CD14-positive monocyte (primary cell): ENCODE results near the gene PPP1R15B. TPM values are rescaled to one million over a fixed set of nuclear protein-coding genes. Genes with fewer than 3 reads are reported as not detected.

Experiments used
- DNase-seq, 3 donors: peaks; one replicate each; pipeline ENCODE4 v3.0.0-alpha.2; 2011 to 2022
- H2AFZ ChIP-seq: 2 replicates; pipeline ENCODE4 v1.6.0; 2012; ENCODE audit warnings: mild to moderate bottlenecking, low read depth, low read length, inconsistent platforms; ENCODE audit not compliant: insufficient read depth, poor library complexity, severe bottlenecking
- H3K27ac ChIP-seq, 2 donors: 1 replicate in 1 of 2; 2 replicates in 1 of 2; pipeline ENCODE4 v1.5.1; 2012 to 2013; ENCODE audit warnings: low read length in 2 of 2, control low read depth in 1 of 2, inconsistent platforms in 1 of 2, low read depth in 1 of 2, mild to moderate bottlenecking in 1 of 2
- H3K27me3 ChIP-seq, 2 donors: one replicate each; pipeline versions ENCODE4 v1.6.0 to v1.6.1; 2011 to 2013; ENCODE audit warnings: low read length in 2 of 2; ENCODE audit not compliant: control insufficient read depth in 2 of 2, insufficient read depth in 2 of 2
- H3K36me3 ChIP-seq, 2 donors: replicated peaks in 1 of 2; 1 replicate in 1 of 2; 2 replicates in 1 of 2; pipeline versions ENCODE4 v1.5.1 to v1.6.1; 2012 to 2013; ENCODE audit warnings: low read length in 2 of 2, control low read depth in 1 of 2, inconsistent platforms in 1 of 2, mild to moderate bottlenecking in 1 of 2; ENCODE audit not compliant: insufficient read depth in 2 of 2, control insufficient read depth in 1 of 2
- H3K4me1 ChIP-seq, 2 donors: 1 replicate in 1 of 2; 2 replicates in 1 of 2; pipeline versions ENCODE4 v1.5.1 to v1.6.1; 2012 to 2013; ENCODE audit warnings: low read length in 2 of 2, control low read depth in 1 of 2, inconsistent platforms in 1 of 2, mild to moderate bottlenecking in 1 of 2, moderate library complexity in 1 of 2; ENCODE audit not compliant: insufficient read depth in 2 of 2, control insufficient read depth in 1 of 2
- H3K4me2 ChIP-seq: replicated peaks from 2 replicates; pipeline ENCODE3; 2012; ENCODE audit warnings: low read length, moderate library complexity, mild to moderate bottlenecking; ENCODE audit not compliant: poor library complexity, severe bottlenecking; ENCODE audit errors: extremely low read depth
- H3K4me3 ChIP-seq, 3 experiments: fragments of 200-600 bp in 1 of 3; sonication (generic) in 1 of 3; replicated peaks in 1 of 3; 1 replicate in 2 of 3; 2 replicates in 1 of 3; pipeline ENCODE4 v1.5.1; 2011 to 2013; ENCODE audit warnings: low read length in 3 of 3, mild to moderate bottlenecking in 3 of 3, control low read depth in 2 of 3, low read depth in 2 of 3, inconsistent platforms in 1 of 3, moderate library complexity in 1 of 3
- H3K79me2 ChIP-seq: 2 replicates; pipeline ENCODE4 v1.6.0; 2012; ENCODE audit warnings: mild to moderate bottlenecking, control low read depth, inconsistent platforms, low read length, moderate library complexity; ENCODE audit not compliant: insufficient read depth
- H3K9ac ChIP-seq: 2 replicates; pipeline ENCODE4 v1.6.0; 2017; ENCODE audit warnings: low read length, mild to moderate bottlenecking; ENCODE audit not compliant: insufficient read depth, poor library complexity, severe bottlenecking
- H3K9me3 ChIP-seq, 2 donors: replicated peaks in 1 of 2; 1 replicate in 1 of 2; 2 replicates in 1 of 2; pipeline versions ENCODE4 v1.5.1 to v1.6.1; 2012 to 2013; ENCODE audit warnings: low read length in 2 of 2, control low read depth in 1 of 2; ENCODE audit not compliant: control insufficient read depth in 1 of 2, insufficient read depth in 1 of 2
- H4K20me1 ChIP-seq: 2 replicates; pipeline ENCODE4 v1.6.0; 2012; ENCODE audit warnings: mild to moderate bottlenecking, low read length, control low read depth, moderate library complexity; ENCODE audit not compliant: insufficient read depth
- H3K27ac Mint-ChIP-seq, 7 donors: one replicate each; pipeline ENCODE4 v1.8.0; 2020; ENCODE audit warnings: mild to moderate bottlenecking in 7 of 7, mixed read lengths in 7 of 7, moderate library complexity in 6 of 7, inconsistent platforms in 2 of 7
- H3K27me3 Mint-ChIP-seq, 3 donors: one replicate each; pipeline ENCODE4 v1.8.0; 2021 to 2022; ENCODE audit warnings: low read depth in 3 of 3, mild to moderate bottlenecking in 3 of 3, mixed read lengths in 3 of 3, moderate library complexity in 3 of 3, inconsistent platforms in 1 of 3
- H3K36me3 Mint-ChIP-seq, 2 donors: one replicate each; pipeline ENCODE4 v1.8.0; 2020; ENCODE audit warnings: mixed read lengths in 2 of 2, inconsistent platforms in 1 of 2, mild to moderate bottlenecking in 1 of 2
- H3K4me1 Mint-ChIP-seq: one replicate; pipeline ENCODE4 v1.8.0; 2020; ENCODE audit warnings: mild to moderate bottlenecking, mixed read lengths
- H3K4me3 Mint-ChIP-seq, 2 donors: one replicate each; pipeline ENCODE4 v1.8.0; 2020; ENCODE audit warnings: mild to moderate bottlenecking in 2 of 2, mixed read lengths in 2 of 2, moderate library complexity in 1 of 2
- H3K9me3 Mint-ChIP-seq, 7 donors: one replicate each; pipeline ENCODE4 v1.8.0; 2020 to 2022; ENCODE audit warnings: mixed read lengths in 7 of 7, mild to moderate bottlenecking in 6 of 7, moderate library complexity in 6 of 7, inconsistent platforms in 2 of 7
- WGBS: methylation state at CpG from one replicate; pipeline ENCODE4 v1.1.5; 2013; ENCODE audit warnings: missing lambda C conversion rate; ENCODE audit not compliant: insufficient coverage; 5-methylcytosine and 5-hydroxymethylcytosine counted together
- intact Hi-C, 2 donors: fragments of 100-400 bp; cut with micrococcal nuclease; formaldehyde crosslinking; loops; one replicate each; pipeline versions ENCODE4 v1.15.0 to v1.15.1; 2023
- polyA plus RNA-seq, 3 donors: library from polyadenylated mRNA; depleted of rRNA in 1 of 3; unstranded in 2 of 3; stranded (reverse) in 1 of 3; fragments of 300-500 nt in 2 of 3; fragments of >200 nt in 1 of 3; fragmentation: Illumina TruSeq in 2 of 3; gene quantifications; 1 replicate in 2 of 3; 2 replicates in 1 of 3; pipeline ENCODE4 v1.2.3, GENCODE V29; 2012 to 2021
- TF ChIP-seq, protein P1 (sequence below): fragments of 200-600 bp; IDR thresholded peaks from one replicate; pipeline ENCODE4 v1.8.0; 2022; ENCODE audit warnings: antibody characterized with exemption, mild to moderate bottlenecking

Gene PPP1R15B
- polyA plus RNA-seq, 3 donors: 31.1 to 117 (median 31.8) TPM

DNA sequence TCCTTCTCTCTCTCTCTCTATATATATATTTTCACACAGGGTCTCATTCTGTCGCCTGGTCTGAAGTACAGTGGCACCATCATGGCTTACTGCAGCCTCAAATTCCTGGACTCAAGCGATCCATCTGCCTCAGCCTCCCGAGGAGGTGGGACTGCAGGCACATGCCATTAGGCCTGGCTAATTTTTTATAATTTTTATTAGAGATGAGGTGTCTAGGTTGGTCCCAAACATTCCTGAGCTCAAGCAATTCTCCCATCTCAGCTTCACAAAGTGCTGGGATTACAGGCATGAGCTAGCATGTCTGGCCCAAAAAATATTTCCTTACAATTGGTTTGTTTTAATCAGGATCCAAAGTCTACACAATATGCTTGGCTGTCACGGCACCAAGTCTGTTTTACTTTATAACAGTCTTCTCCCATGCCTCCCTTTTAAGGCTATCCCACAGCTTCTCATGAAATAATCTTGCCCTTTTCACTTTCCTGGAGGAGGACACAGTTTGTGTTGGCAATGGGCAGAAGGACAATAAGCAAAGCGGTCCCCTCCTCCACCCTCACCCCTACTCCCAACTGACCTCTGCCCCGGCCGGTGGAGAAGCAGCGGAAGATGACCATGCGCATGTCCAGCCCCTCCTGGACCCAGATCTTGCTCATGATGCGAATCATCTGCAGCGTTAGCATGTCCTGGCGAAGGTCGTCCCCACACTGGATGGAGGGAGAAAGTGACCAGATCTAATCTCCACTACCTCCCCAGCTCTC, 28.2 kb upstream of the PPP1R15B start:
- no peaks in the 10 kb centered on the region for H3K27me3 ChIP-seq
- no peak overlapping the region for H3K4me2 ChIP-seq
- no peak overlapping the region for H3K4me3 Mint-ChIP-seq
- H3K36me3 Mint-ChIP-seq: peaks cover 32 to 38% of the 10 kb centered on the region in 2 donors
- H4K20me1 ChIP-seq: no peaks in the 10 kb centered on the region
- H3K9ac ChIP-seq: no peak overlapping the region
- H2AFZ ChIP-seq: no peak overlapping the region
- TF ChIP-seq, protein P1, sequence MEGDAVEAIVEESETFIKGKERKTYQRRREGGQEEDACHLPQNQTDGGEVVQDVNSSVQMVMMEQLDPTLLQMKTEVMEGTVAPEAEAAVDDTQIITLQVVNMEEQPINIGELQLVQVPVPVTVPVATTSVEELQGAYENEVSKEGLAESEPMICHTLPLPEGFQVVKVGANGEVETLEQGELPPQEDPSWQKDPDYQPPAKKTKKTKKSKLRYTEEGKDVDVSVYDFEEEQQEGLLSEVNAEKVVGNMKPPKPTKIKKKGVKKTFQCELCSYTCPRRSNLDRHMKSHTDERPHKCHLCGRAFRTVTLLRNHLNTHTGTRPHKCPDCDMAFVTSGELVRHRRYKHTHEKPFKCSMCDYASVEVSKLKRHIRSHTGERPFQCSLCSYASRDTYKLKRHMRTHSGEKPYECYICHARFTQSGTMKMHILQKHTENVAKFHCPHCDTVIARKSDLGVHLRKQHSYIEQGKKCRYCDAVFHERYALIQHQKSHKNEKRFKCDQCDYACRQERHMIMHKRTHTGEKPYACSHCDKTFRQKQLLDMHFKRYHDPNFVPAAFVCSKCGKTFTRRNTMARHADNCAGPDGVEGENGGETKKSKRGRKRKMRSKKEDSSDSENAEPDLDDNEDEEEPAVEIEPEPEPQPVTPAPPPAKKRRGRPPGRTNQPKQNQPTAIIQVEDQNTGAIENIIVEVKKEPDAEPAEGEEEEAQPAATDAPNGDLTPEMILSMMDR: no peak
- H3K4me3 ChIP-seq: no peak overlapping the region
- H3K79me2 ChIP-seq: no peaks in the 10 kb centered on the region
- 95% methylated on average over 4 of the region's 13 CpGs for WGBS
- intact Hi-C loops: no loop called here
- peaks cover 16% of the 10 kb centered on the region for H3K4me1 Mint-ChIP-seq
- H3K27me3 Mint-ChIP-seq: peaks cover 0 to 4% (median 1%) of the 10 kb centered on the region in 3 donors
- no peak for DNase-seq
- peaks cover 6 to 26% of the 10 kb centered on the region in 2 donors for H3K36me3 ChIP-seq
- no peaks in the 10 kb centered on the region for H3K9me3 ChIP-seq
- H3K27ac Mint-ChIP-seq: no peak overlapping the region
- peaks cover 14 to 15% of the 10 kb centered on the region in 2 donors for H3K4me1 ChIP-seq
- H3K27ac ChIP-seq: no peak overlapping the region
- no peaks in the 10 kb centered on the region for H3K9me3 Mint-ChIP-seq

GRCh38 chr1:204438628-204439027, 27.0 kb upstream of the PPP1R15B start:
- DNase-seq: no peak
- Histone ChIP-seq H3K27ac (no peak overlapping the region), H3K9ac (no peak overlapping the region), H3K27me3 (no peaks in the 10 kb centered on the region), H3K4me3 (no peak overlapping the region), H3K9me3 (no peaks in the 10 kb centered on the region), H2AFZ (no peak overlapping the region), H3K79me2 (no peaks in the 10 kb centered on the region), H3K36me3 (peaks cover 6 to 22% of the 10 kb centered on the region in 2 donors), H3K4me2 (no peak overlapping the region), H3K4me1 (peaks cover 15 to 20% of the 10 kb centered on the region in 2 donors), H4K20me1 (no peaks in the 10 kb centered on the region)
- H3K4me3 Mint-ChIP-seq: no peak overlapping the region
- peaks cover 31 to 35% of the 10 kb centered on the region in 2 donors for H3K36me3 Mint-ChIP-seq
- 100% methylated on average over 1 of the region's 7 CpGs for WGBS
- H3K27me3 Mint-ChIP-seq: peaks cover 0 to 8% (median 1%) of the 10 kb centered on the region in 3 donors
- no peak overlapping the region for H3K27ac Mint-ChIP-seq
- peaks cover 23% of the 10 kb centered on the region for H3K4me1 Mint-ChIP-seq
- intact Hi-C loops: no loop called here
- no peaks in the 10 kb centered on the region for H3K9me3 Mint-ChIP-seq
- TF ChIP-seq, protein P1: no peak
